IMR-90 (cell line): ENCODE data around the gene A1BG. TPM values are rescaled to one million over a fixed set of nuclear protein-coding genes. Genes with fewer than 3 reads are reported as not detected.
A peak's percentile ranks its signal among the peaks of the same experiment; 100 is the strongest.

ENCODE experiments used
- ATAC-seq: fragments of 200-7000 bp; cut with Tn5 transposase; 2 replicates; pipeline ENCODE4 v1.9.1; 2020; ENCODE audit warnings: low read depth, mild to moderate bottlenecking, moderate library complexity
- BruUV-seq: library from RNA; stranded (reverse); fragments of 400-500 nt; replicated peaks from 2 replicates; lab custom pipeline; 2021; lab: Mats Ljungman, UMichigan
- CTCF ChIA-PET: fragments of 300-600 bp; formaldehyde crosslinking; extraction: SDS; loops from one replicate; lab custom pipeline; 2021; ENCODE audit warnings: antibody characterized with exemption; lab: Yijun Ruan, JAX
- POLR2A ChIA-PET: fragments of 300-600 bp; sonication (Branson Sonifier 250); formaldehyde crosslinking; loops from one replicate; lab custom pipeline; 2022; ENCODE audit warnings: antibody characterized with exemption; ENCODE audit not compliant: unreplicated experiment; lab: Charles Lee
- DNase-seq: peaks from one replicate; pipeline ENCODE4 v3.0.0; 2013
- H2AFZ ChIP-seq: replicated peaks from 2 replicates; pipeline ENCODE3; 2013; ENCODE audit warnings: low read length, mild to moderate bottlenecking; ENCODE audit not compliant: poor library complexity
- H2AK5ac ChIP-seq: 2 replicates; pipeline ENCODE4 v1.6.1; 2013; ENCODE audit warnings: low read depth, low read length, inconsistent platforms
- H2AK9ac ChIP-seq: replicated peaks from 2 replicates; pipeline ENCODE3; 2013; ENCODE audit warnings: mild to moderate bottlenecking, low read depth, low read length, moderate library complexity; ENCODE audit not compliant: poor library complexity
- H2BK120ac ChIP-seq: 2 replicates; pipeline ENCODE4 v1.6.1; 2013; ENCODE audit warnings: low read depth, low read length, inconsistent platforms
- H2BK15ac ChIP-seq: 3 replicates; pipeline ENCODE4 v1.6.1; 2013; ENCODE audit warnings: low read depth, low read length, inconsistent platforms
- H2BK20ac ChIP-seq: 2 replicates; pipeline ENCODE4 v1.6.1; 2013; ENCODE audit warnings: low read depth, mild to moderate bottlenecking, inconsistent platforms, low read length, moderate library complexity
- H2BK5ac ChIP-seq: 2 replicates; pipeline ENCODE4 v1.6.1; 2013; ENCODE audit warnings: mild to moderate bottlenecking, low read depth, low read length, inconsistent platforms; ENCODE audit not compliant: poor library complexity, severe bottlenecking
- H3K14ac ChIP-seq: replicated peaks from 2 replicates; pipeline ENCODE4 v1.6.1; 2013; ENCODE audit warnings: low read depth, low read length, inconsistent platforms
- H3K18ac ChIP-seq: 2 replicates; pipeline ENCODE4 v1.6.1; 2013; ENCODE audit warnings: low read depth, low read length, control low read depth
- H3K23ac ChIP-seq: 2 replicates; pipeline ENCODE4 v1.6.1; 2013; ENCODE audit warnings: low read depth, low read length, inconsistent platforms
- H3K27ac ChIP-seq: 2 replicates; pipeline ENCODE4 v1.5.1; 2013; ENCODE audit warnings: mild to moderate bottlenecking, control low read depth, low read length; ENCODE audit not compliant: insufficient read depth
- H3K27me3 ChIP-seq: 2 replicates; pipeline ENCODE4 v1.6.1; 2013; ENCODE audit warnings: low read length; ENCODE audit not compliant: control insufficient read depth, insufficient read depth
- H3K36me3 ChIP-seq: 2 replicates; pipeline ENCODE4 v1.6.1; 2013; ENCODE audit warnings: low read length, mixed read lengths; ENCODE audit not compliant: control insufficient read depth, insufficient read depth
- H3K4ac ChIP-seq: 2 replicates; pipeline ENCODE4 v1.6.1; 2013; ENCODE audit warnings: low read depth, low read length, inconsistent platforms
- H3K4me1 ChIP-seq: 2 replicates; pipeline ENCODE4 v1.6.1; 2013; ENCODE audit warnings: low read length, mixed read lengths; ENCODE audit not compliant: control insufficient read depth, insufficient read depth
- H3K4me2 ChIP-seq: 2 replicates; pipeline ENCODE4 v1.6.1; 2013; ENCODE audit warnings: low read depth, mild to moderate bottlenecking, control low read depth, low read length, moderate library complexity
- H3K4me3 ChIP-seq: 2 replicates; pipeline ENCODE4 v1.5.1; 2013; ENCODE audit warnings: low read depth, mild to moderate bottlenecking, control low read depth, low read length, moderate library complexity; ENCODE audit not compliant: insufficient read depth
- H3K56ac ChIP-seq: 2 replicates; pipeline ENCODE4 v1.6.1; 2013; ENCODE audit warnings: low read length, inconsistent platforms; ENCODE audit not compliant: insufficient read depth; ENCODE audit errors: extremely low read depth
- H3K79me1 ChIP-seq, 2 experiments: 2 replicates each; pipeline ENCODE4 v1.6.1; 2013; ENCODE audit warnings: low read length in 2 of 2, inconsistent platforms in 1 of 2, low read depth in 1 of 2
- H3K9ac ChIP-seq: 2 replicates; pipeline ENCODE4 v1.6.1; 2013; ENCODE audit warnings: low read depth, low read length, control low read depth
- H3K9me1 ChIP-seq: 2 replicates; pipeline ENCODE4 v1.6.1; 2013; ENCODE audit warnings: low read length, inconsistent platforms; ENCODE audit not compliant: insufficient read depth
- H3K9me3 ChIP-seq: 2 replicates; pipeline ENCODE4 v1.6.1; 2013; ENCODE audit warnings: low read length; ENCODE audit not compliant: control insufficient read depth, insufficient read depth
- H4K20me1 ChIP-seq: 2 replicates; pipeline ENCODE4 v1.6.1; 2013; ENCODE audit warnings: low read length, inconsistent platforms; ENCODE audit not compliant: insufficient read depth
- H4K5ac ChIP-seq: 2 replicates; pipeline ENCODE4 v1.6.1; 2013; ENCODE audit warnings: mild to moderate bottlenecking, low read depth, low read length, control low read depth
- H4K8ac ChIP-seq, 2 experiments: 2 replicates each; pipeline ENCODE4 v1.6.1; 2013; ENCODE audit warnings: low read depth in 2 of 2, low read length in 2 of 2, control low read depth in 1 of 2, inconsistent platforms in 1 of 2
- H4K91ac ChIP-seq: 2 replicates; pipeline ENCODE4 v1.6.1; 2013; ENCODE audit warnings: low read depth, low read length, inconsistent platforms; ENCODE audit not compliant: insufficient read depth
- BHLHE40 ChIP-seq: fragments of 150-350 bp; IDR thresholded peaks from 2 replicates; pipeline ENCODE4 v1.6.1; 2016; ENCODE audit warnings: mild to moderate bottlenecking, low read depth, low read length
- MXI1 ChIP-seq: IDR thresholded peaks from 2 replicates; pipeline ENCODE4 v1.6.1; 2012; ENCODE audit warnings: low read depth, mild to moderate bottlenecking, low read length, moderate library complexity, borderline replicate concordance
- USF2 ChIP-seq: fragments of 150-350 bp; IDR thresholded peaks from 2 replicates; pipeline ENCODE4 v1.6.1; 2017; ENCODE audit warnings: mild to moderate bottlenecking, antibody characterized with exemption, low read length, low read depth
- WGBS, 2 experiments: methylation state at CpG; one replicate each; pipeline versions ENCODE4 v1.1.5 to v1.1.7; 2013; ENCODE audit warnings: missing lambda C conversion rate in 2 of 2; ENCODE audit not compliant: insufficient read length in 1 of 2; ENCODE audit errors: extremely low coverage in 2 of 2; 5-methylcytosine and 5-hydroxymethylcytosine counted together
- dilution Hi-C: fragments of 300-500 bp; cut with HindIII; formaldehyde crosslinking; loops from one replicate; pipeline ENCODE4 v1.14.3; 2018; ENCODE audit warnings: low sequenced_read_pairs; ENCODE audit not compliant: unreplicated experiment
- in situ Hi-C: fragments of 300-500 bp; cut with MboI; formaldehyde crosslinking; loops from 3 replicates; pipeline ENCODE4 v1.14.3; 2019; ENCODE audit warnings: low sequenced_read_pairs, inconsistent platforms, mixed read lengths
- intact Hi-C: fragments of 100-400 bp; cut with micrococcal nuclease; formaldehyde crosslinking; loops from 2 replicates; pipeline ENCODE4 v1.10.0; 2022
- polyA plus RNA-seq, 3 experiments: library from polyadenylated mRNA; depleted of rRNA; stranded (reverse); fragments of >200 nt; gene quantifications; 2 replicates each; pipeline ENCODE4 v1.2.3, GENCODE V29; 2012; ENCODE audit warnings: low replicate concordance in 1 of 3
- total RNA-seq: library from RNA; depleted of rRNA; stranded (reverse); fragments of >200 nt; gene quantifications from 2 replicates; pipeline ENCODE4 v1.2.3, GENCODE V29; 2012

Gene A1BG
- total and polyA plus RNA-seq, 2 of the 4 experiments (the other 2 are of a cell fraction): 4.5 to 54.5 TPM

- dilution Hi-C loops (no loop called here), intact Hi-C loops (loop anchor here (2.0 kb wide), 1 partner anchor 20 kb away; no protein-coding TSS in a partner anchor), in situ Hi-C loops (no loop called here)
- Histone ChIP-seq H2BK20ac (no peak overlapping the region), H3K23ac (peak overlapping the region; percentile 92), H3K18ac (no peak overlapping the region), H3K4ac (peak overlapping the region; percentile 90), H2AFZ (peak overlapping the region; percentile 100), H2BK5ac (peak overlapping the region; percentile 76), H3K79me1 (peaks cover 30 to 74% of the 10 kb centered on the region in 2 experiments), H3K4me3 (peak overlapping the region; percentile 72), H3K27me3 (no peaks in the 10 kb centered on the region), H3K9me1 (peaks cover 14% of the 10 kb centered on the region), H2BK120ac (0 out of 2 replicates have a peak overlapping the region, but pooled peaks have one; percentile 42), H4K5ac (peak overlapping the region; percentile 65), H3K56ac (no peak overlapping the region), H3K27ac (peak overlapping the region; percentile 74), H3K9me3 (no peaks in the 10 kb centered on the region), H4K91ac (peak overlapping the region; percentile 86; the same call in 1 of the 2 replicates), H2AK9ac (peak overlapping the region; percentile 97), H3K36me3 (peaks cover 2% of the 10 kb centered on the region; the same call in 1 of the 2 replicates), H4K8ac (peak overlapping the region; percentile 71 to 92; a peak in 3 of 4 replicates), H3K4me2 (peak overlapping the region; percentile 87), H2AK5ac (peak overlapping the region; percentile 96), H2BK15ac (no peak overlapping the region; the same call in 2 of the 3 replicates), H3K14ac (peak overlapping the region; percentile 98), H3K4me1 (peaks cover 2% of the 10 kb centered on the region; the same call in 1 of the 2 replicates), H3K9ac (peak overlapping the region; percentile 88), H4K20me1 (peaks cover 5% of the 10 kb centered on the region; the same call in 1 of the 2 replicates)
- CTCF ChIA-PET: no interaction called here
- peak; percentile 25 for ATAC-seq
- 7% methylated on average over 3 of the region's 9 CpGs; no CpG with 5 or more reads in 1 of the 2 experiments for WGBS, 2 experiments
- TF ChIP-seq MXI1 (peak; percentile 43; the same call in 1 of the 2 replicates), USF2 (no peak), BHLHE40 (peak; percentile 8; the same call in 1 of the 2 replicates)
- DNase-seq: no peak
- POLR2A ChIA-PET: no interaction called here
- BruUV-seq: no TSS peak
Measured at GRCh38 chr19:58326501-58326913, 26.8 kb downstream of the A1BG start.
